Calu3 (cell line): ENCODE measurements around the gene CLEC9A. TPM values are rescaled to one million over a fixed set of nuclear protein-coding genes. Genes with fewer than 3 reads are reported as not detected.
"Not testable (repeated sequence)": the region's sequence is repeated elsewhere in the genome, so short reads cannot be mapped to it uniquely, and the experiment has no call there.

ENCODE experiments used
- BruUV-seq: library from RNA; stranded (reverse); fragments of 400-500 nt; replicated peaks from 2 replicates; lab custom pipeline; 2021; lab: Mats Ljungman, UMichigan
- CTCF ChIA-PET: fragments of 300-600 bp; sonication (Branson Sonifier 250); formaldehyde crosslinking; loops from one replicate; lab custom pipeline; 2022; ENCODE audit warnings: antibody characterized with exemption; lab: Charles Lee
- DNase-seq: peaks from one replicate; pipeline ENCODE4 v3.0.0; 2022
- H3K27ac Mint-ChIP-seq: one replicate; pipeline ENCODE4 v1.8.0; 2022; ENCODE audit warnings: mixed read lengths; ENCODE audit not compliant: unreplicated experiment
- H3K27me3 Mint-ChIP-seq: one replicate; pipeline ENCODE4 v1.8.0; 2022; ENCODE audit warnings: mixed read lengths; ENCODE audit not compliant: unreplicated experiment
- H3K36me3 Mint-ChIP-seq: one replicate; pipeline ENCODE4 v1.8.0; 2022; ENCODE audit warnings: mild to moderate bottlenecking, moderate library complexity, mixed read lengths; ENCODE audit not compliant: insufficient read depth, unreplicated experiment
- H3K4me1 Mint-ChIP-seq: one replicate; pipeline ENCODE4 v1.8.0; 2022; ENCODE audit warnings: mild to moderate bottlenecking, low read depth, mixed read lengths; ENCODE audit not compliant: unreplicated experiment
- H3K4me3 Mint-ChIP-seq: one replicate; pipeline ENCODE4 v1.8.0; 2022; ENCODE audit warnings: mild to moderate bottlenecking, low read depth, moderate library complexity, mixed read lengths; ENCODE audit not compliant: unreplicated experiment
- H3K9me3 Mint-ChIP-seq: one replicate; pipeline ENCODE4 v1.8.0; 2022; ENCODE audit warnings: low read depth, mixed read lengths; ENCODE audit not compliant: unreplicated experiment
- intact Hi-C: fragments of 100-400 bp; cut with micrococcal nuclease; formaldehyde crosslinking; loops from one replicate; pipeline ENCODE4 v1.10.0; 2022; ENCODE audit not compliant: unreplicated experiment
- total RNA-seq: library from RNA; stranded (reverse); gene quantifications from 2 replicates; pipeline ENCODE4 v1.2.3, GENCODE V29; 2022
- TF ChIP-seq, protein P1 (sequence below): fragments of 200-600 bp; IDR thresholded peaks from one replicate; pipeline ENCODE4 v1.8.0; 2022; ENCODE audit warnings: antibody characterized with exemption; ENCODE audit not compliant: unreplicated experiment

The CLEC9A gene
- total RNA-seq, 1 experiment from 2014 or later: not detected

DNA sequence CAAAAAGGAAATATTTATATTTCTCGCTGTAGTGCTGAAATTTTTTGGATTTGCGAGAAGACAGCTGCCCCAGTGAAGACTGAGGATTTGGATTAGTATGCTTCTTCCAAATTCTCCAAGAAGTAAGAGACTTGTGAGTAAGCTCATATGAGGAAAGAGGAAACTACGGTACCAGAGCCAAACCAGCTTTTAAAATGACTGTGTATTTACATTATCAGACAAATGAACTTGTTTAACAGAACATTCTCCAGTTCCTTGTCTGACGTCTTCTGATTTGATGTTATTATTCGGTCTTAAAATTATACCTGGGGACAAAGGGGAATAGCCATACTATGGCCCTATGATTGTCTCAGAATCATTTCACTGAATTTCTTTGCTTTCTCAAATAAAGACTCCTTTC is 12.1 kb upstream of the CLEC9A start:
- CTCF ChIA-PET: interaction anchor here (2.0 kb wide), 1 partner anchor 8 kb away, joined by 5 read pairs; no protein-coding TSS in a partner anchor
- no peaks in the 10 kb centered on the region for H3K36me3 Mint-ChIP-seq
- TF ChIP-seq, protein P1, sequence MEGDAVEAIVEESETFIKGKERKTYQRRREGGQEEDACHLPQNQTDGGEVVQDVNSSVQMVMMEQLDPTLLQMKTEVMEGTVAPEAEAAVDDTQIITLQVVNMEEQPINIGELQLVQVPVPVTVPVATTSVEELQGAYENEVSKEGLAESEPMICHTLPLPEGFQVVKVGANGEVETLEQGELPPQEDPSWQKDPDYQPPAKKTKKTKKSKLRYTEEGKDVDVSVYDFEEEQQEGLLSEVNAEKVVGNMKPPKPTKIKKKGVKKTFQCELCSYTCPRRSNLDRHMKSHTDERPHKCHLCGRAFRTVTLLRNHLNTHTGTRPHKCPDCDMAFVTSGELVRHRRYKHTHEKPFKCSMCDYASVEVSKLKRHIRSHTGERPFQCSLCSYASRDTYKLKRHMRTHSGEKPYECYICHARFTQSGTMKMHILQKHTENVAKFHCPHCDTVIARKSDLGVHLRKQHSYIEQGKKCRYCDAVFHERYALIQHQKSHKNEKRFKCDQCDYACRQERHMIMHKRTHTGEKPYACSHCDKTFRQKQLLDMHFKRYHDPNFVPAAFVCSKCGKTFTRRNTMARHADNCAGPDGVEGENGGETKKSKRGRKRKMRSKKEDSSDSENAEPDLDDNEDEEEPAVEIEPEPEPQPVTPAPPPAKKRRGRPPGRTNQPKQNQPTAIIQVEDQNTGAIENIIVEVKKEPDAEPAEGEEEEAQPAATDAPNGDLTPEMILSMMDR: no peak
- no peak for DNase-seq
- peaks cover 11% of the 10 kb centered on the region for H3K4me1 Mint-ChIP-seq
- H3K27ac Mint-ChIP-seq: no peak overlapping the region
- no peaks in the 10 kb centered on the region for H3K9me3 Mint-ChIP-seq
- no peak overlapping the region for H3K4me3 Mint-ChIP-seq
- intact Hi-C loops: loop anchor here (10.0 kb wide), 1 partner anchor 274 kb away; no protein-coding TSS in a partner anchor
- no TSS peak for BruUV-seq
- H3K27me3 Mint-ChIP-seq: no peaks in the 10 kb centered on the region

DNA sequence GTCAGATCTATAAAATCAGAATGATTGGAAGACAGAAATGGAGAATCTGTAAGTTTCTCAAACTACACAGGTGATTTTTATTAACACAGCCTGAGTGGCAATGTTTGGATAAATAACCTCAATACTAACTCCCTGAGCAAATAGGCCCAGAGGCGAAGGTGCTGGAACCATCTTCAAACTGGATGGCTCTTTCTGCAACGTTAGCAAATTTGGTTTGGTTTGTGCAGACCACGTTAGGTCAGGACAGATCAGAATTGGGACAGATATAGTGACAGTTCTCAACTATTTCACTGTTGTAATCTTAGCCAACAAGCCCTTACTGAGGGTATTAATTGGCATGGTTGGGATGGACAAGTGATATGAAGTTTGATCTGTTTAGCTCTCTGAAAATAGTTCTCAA is 9.1 kb upstream of the CLEC9A start:
- no peaks in the 10 kb centered on the region for H3K27me3 Mint-ChIP-seq
- no TSS peak for BruUV-seq
- H3K36me3 Mint-ChIP-seq: no peaks in the 10 kb centered on the region
- CTCF ChIA-PET: no interaction called here
- H3K4me3 Mint-ChIP-seq: no peak overlapping the region
- no peaks in the 10 kb centered on the region for H3K9me3 Mint-ChIP-seq
- DNase-seq: no peak
- TF ChIP-seq, protein P1: no peak
- no peak overlapping the region for H3K27ac Mint-ChIP-seq
- peaks cover 11% of the 10 kb centered on the region for H3K4me1 Mint-ChIP-seq
- intact Hi-C loops: no loop called here

DNA sequence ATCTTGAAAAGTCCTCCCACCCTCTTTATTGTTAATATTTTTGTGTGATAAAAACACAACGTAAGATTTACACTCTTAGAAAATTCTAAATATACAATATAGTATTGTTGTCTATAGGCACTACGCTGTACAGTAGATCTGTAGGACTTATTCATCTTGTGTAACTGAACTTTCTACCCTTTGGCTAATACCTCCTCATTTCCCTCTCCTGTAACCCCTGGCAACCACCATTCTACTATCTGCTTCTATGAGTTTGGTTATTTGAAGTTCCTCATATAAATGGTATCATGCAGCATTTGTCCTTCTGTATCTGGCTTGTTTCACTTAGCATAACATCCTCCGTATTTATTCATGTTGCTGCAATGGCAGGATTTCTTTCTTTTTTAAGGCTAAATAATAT is 5.2 kb upstream of the CLEC9A start:
- BruUV-seq: no TSS peak
- Mint-ChIP-seq H3K9me3 (no peaks in the 10 kb centered on the region), H3K4me1 (peaks cover 9% of the 10 kb centered on the region), H3K36me3 (no peaks in the 10 kb centered on the region), H3K4me3 (no peak overlapping the region), H3K27me3 (no peaks in the 10 kb centered on the region), H3K27ac (no peak overlapping the region)
- CTCF ChIA-PET: no interaction called here
- intact Hi-C loops: no loop called here
- TF ChIP-seq, protein P1: no peak
- DNase-seq: no peak

DNA sequence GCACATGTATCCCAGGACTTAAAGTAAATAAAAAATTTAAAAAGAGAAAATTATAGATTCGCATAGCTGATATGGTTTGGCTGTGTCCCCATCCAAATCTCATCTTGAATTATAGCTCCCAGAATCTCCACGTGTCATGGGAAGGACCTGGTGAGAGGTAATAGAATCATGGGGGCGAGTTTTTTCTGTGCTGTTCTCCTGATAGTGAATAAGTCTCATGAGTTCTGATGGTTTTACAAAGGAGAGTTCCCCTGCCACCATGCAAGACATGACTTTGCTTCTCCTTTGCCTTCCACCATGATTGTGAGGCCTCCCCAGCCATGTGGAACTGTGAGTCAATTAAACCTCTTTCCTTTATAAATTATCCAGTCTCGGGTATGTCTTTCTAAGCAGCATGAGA is 3.8 kb upstream of the CLEC9A start:
- H3K27me3 Mint-ChIP-seq, H3K27ac Mint-ChIP-seq, BruUV-seq, H3K9me3 Mint-ChIP-seq, intact Hi-C loops, H3K36me3 Mint-ChIP-seq, H3K4me3 Mint-ChIP-seq, H3K4me1 Mint-ChIP-seq, CTCF ChIA-PET, DNase-seq: not testable (repeated sequence)

DNA sequence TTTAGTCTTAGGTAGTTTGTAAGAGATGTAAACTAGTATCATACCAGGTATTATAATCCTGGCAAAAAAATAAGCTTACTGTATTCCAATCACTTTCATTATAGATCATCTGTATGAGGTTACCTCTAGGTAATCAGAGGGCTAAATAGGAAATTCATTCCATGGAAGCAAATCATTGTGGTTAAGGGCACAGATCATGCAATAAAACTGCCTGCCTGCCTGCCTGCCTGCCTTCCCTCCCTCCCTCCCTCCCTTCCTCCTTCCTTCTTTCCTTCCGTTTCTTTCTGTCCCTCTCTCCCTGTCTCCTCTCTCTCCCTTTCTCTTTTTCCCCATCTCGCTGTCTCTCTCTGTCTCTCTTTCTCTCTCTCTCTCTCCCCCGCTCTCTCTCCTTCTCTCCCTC is 3.2 kb upstream of the CLEC9A start:
- Mint-ChIP-seq H3K27me3 (no peaks in the 10 kb centered on the region), H3K4me3 (no peak overlapping the region), H3K9me3 (no peaks in the 10 kb centered on the region), H3K4me1 (peaks cover 9% of the 10 kb centered on the region), H3K27ac (no peak overlapping the region), H3K36me3 (no peaks in the 10 kb centered on the region)
- DNase-seq: no peak
- intact Hi-C loops: no loop called here
- TF ChIP-seq, protein P1: no peak
- CTCF ChIA-PET: interaction anchor here (1.0 kb wide), 1 partner anchor 17 kb away, joined by 7 read pairs; the partner anchor contains the start of gene CLEC12B
- no TSS peak for BruUV-seq
